Ramos (cell line): ENCODE measurements around the gene IL31.
"Not testable (repeated sequence)": the region's sequence is repeated elsewhere in the genome, so short reads cannot be mapped to it uniquely, and the experiment has no call there.

Experiments
- in situ Hi-C: fragments of 300-500 bp; cut with MboI; formaldehyde crosslinking; loops from one replicate; pipeline ENCODE4 v1.14.3; 2022; ENCODE audit warnings: low sequenced_read_pairs; ENCODE audit not compliant: unreplicated experiment

The IL31 gene

DNA sequence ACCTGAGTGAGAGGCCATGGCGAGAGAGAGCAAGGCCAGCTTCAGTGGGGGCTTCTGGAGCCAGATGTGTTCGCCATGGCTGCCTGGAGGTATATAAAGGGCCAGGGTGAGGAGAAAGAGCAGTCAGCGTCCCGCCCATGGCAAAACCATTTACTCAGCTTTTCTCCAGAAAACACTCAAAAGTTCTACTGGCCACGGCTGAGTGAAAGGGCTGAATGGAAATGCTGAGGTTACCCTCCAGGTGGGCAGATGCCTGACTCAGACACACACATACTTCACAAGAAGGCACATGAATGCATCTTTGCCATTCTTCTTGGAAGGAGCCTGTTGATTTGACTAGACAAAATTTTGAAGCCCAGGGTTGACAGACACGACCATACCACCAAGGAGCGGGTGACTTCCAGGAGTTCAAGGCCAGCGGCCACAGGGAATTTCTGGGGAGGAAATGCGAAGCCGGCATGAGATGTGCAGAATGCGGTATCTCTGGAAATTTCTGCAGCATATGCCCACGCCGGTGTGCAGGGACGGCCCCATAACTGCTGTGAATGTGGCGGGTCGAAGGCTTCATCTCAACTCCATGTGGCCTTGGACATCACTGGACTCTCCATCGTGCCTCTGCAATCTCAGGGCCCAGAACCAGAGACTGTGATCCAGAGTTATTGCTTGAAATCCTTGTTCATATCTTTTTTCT lies at the start of gene IL31:
Gene IL31 (minus strand): TSS at position 67 of the 691 bp plus-strand sequence. CDS start 49 bp downstream, at position 18.
- in situ Hi-C loops, result no loop called here

DNA sequence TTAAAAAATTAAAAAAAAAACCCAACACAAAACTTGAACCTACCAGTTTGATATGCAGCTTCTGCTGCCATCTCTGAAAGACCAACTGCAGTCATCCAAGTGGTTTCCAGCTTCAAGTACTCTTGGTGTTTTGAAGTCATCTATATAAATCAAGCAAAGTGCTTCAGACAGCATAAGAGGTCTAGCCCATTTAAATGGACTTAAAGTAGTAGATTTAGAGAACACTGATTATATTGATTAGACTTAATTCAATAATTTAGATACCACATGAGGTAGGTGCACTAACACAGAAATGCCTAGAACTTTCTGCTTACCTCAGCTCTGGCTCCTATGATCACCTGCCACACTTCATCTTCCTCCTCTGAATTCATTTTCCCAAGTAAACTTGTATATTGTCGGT lies 42.4 kb upstream of the IL31 start:
- in situ Hi-C loops, result no loop called here

DNA sequence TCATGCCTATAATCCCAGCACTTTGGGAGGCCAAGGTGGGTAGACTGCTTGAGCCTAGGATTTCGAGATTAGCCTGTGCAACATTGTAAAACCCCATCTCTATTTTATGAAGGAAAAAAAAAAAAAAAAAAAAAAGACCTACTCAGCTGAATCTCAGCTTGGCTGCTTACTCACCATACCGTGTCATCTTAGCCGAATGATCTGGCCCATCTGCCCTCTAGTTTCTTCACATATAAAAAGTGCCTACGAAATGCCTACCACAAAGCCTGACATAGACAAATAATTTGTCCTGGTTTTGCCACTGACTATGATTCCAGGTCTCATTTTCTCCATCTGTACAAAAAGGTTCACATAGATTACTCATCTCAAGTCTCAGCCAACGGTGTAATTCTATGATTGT lies 41.8 kb upstream of the IL31 start:
- in situ Hi-C loops, result no loop called here

DNA sequence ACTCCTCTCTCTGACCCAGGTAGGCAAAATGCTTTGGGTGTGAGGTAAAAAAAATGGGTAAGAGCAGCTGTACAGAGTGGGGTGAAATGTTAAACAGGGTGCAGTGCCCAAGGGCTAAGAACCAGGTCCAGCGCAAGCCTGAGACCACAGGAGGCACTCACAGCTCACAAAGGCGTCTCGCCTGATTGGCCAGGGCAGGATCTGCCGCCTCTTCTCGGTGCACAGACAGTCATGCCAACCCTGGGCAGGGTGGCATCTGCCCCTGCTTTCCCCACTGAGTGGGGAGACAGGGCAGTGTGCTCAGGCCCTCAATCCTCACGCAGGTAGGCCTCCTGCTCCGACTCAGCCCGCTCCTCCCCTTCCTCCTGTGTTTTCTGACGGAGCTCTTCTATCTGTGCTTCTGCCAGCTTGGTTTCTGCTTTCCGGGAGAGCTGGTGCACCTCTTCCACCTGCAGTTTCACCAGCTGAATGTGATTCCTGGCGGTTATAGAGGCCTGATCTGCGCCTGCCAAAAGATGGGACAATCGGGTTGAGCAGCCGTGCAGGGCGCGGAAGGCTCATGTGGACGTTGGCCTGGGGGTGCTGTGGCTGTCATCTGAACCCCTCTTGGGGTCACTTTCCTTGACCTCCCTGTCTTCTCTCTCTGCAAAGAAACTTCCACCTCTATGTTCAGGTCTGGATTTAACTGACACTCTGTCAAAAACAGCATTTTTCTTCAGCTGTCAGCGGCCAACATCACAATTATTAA lies 34.2 kb upstream of the IL31 start:
- in situ Hi-C loops, result no loop called here

DNA sequence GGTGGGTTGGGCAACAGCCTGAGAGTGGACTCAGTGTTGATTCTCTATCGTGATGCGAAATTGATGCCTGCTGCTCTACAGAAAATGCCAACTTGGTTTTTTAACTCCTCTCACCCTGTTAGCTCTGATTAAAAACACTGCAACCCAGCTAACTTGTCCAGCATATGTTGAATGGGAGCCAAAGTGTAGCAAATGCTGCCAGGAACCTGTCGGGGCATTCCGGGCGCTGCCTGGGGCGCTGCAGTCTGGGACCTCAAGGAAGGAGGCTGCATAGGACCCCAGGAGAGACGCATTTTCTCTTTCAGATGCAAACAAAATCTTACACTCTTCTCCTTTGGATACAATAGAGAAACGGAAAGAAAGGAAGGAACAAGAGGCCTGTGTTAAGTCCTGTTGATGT lies 33.4 kb upstream of the IL31 start:
- in situ Hi-C loops, result no loop called here

DNA sequence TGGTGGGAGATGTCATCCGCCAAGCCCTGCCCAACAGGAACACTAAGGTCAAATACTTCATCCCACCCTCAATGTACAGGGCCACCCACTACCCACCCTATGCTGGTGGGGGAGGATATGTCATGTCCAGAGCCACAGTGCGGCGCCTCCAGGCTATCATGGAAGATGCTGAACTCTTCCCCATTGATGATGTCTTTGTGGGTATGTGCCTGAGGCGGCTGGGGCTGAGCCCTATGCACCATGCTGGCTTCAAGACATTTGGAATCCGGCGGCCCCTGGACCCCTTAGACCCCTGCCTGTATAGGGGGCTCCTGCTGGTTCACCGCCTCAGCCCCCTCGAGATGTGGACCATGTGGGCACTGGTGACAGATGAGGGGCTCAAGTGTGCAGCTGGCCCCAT lies 33.0 kb upstream of the IL31 start:
- in situ Hi-C loops, result no loop called here

DNA sequence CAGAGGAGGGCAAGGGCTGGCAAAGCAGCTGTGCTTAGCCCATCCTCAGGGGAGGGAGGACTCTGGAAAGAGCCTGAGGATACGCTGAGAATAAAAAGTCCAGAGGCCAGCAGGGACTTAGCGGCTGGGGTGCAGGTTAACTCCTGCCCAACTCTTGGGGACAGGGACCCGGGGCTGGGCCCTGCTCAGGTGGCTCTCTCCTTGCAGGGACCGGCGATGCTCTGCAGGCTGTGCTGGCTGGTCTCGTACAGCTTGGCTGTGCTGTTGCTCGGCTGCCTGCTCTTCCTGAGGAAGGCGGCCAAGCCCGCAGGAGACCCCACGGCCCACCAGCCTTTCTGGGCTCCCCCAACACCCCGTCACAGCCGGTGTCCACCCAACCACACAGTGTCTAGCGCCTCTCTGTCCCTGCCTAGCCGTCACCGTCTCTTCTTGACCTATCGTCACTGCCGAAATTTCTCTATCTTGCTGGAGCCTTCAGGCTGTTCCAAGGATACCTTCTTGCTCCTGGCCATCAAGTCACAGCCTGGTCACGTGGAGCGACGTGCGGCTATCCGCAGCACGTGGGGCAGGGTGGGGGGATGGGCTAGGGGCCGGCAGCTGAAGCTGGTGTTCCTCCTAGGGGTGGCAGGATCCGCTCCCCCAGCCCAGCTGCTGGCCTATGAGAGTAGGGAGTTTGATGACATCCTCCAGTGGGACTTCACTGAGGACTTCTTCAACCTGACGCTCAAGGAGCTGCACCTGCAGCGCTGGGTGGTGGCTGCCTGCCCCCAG lies 32.3 kb upstream of the IL31 start:
- in situ Hi-C loops, result no loop called here

DNA sequence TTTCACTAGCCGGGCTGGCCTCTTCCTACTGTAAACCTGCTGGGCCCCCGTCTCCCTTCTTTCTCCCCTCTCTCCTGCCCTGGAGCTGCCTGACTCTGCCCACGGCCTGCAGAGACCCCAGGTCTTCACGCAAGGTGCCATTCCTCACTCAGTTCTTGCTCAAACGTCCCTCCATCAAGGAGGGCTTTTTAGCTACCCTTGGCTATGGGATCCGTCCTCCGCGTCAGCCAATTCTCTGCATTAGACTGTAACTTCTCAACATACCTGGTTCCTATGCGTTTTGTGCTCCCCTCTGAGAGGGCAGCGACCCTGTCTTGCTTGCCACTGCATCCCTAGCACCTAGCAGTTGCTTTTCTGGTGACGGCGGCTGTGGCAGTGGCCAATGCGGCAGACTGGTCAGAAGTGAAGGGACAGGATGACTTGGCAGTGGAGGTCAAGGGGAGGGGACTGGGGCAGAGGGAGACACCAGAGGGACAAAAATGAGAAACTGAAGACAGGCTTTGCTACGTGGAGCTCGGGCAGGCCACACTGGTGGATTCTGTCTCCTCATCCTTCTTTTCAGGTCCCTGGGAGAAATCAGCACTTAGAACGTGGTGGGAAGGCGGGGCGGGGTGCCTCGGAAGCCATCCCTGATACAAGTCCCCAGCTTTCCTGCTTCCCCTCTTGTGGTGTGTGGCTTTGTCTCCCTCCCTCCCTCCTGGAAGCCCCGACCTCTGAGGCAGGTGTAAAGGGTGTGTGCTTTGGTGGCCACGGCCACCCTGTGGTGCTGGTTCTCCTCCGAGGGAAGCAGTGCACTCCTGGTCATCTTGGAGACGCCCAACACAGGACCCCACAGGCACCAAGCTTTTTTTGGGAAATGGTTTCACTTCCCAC lies 31.3 kb upstream of the IL31 start:
- in situ Hi-C loops, result no loop called here

DNA sequence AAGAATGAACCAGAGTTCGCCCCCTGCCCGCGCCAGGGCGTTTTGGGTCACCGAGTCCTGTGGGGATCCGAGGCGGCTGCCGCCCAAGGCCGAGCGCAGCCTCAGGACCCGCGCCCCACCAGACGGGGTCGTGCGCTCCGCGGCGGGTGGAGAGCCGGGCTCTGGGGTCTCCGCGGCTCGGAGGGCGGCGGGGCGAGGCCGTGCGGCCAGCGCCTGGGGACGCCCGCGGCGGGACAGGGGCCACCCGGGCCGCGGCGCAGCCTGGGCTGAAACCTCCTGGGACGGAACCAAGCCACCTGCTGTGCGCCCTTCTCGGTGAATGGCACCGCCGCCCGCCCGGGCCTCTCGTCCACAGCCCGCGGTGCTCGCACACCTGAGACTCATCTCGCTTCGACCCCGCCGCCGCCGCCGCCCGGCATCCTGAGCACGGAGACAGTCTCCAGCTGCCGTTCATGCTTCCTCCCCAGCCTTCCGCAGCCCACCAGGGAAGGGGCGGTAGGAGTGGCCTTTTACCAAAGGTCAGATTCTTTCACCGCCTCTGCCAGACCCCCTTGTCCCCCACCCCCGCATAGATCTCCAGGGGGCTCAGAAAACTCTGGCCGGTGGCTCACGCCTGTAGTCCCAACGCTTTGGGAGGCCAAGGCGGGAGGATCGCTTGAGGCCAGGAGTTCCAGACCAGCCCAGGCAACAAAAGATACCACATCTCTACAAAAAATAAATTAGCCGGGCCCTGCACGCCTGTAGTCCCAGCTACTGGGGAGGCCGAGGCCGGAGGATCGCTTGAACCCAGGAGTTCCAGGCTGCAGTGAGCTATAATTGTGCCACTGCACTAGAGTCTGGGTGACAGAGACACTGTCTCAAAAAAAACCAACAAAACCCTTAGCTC lies 30.4 kb upstream of the IL31 start:
- in situ Hi-C loops, result no loop called here

DNA sequence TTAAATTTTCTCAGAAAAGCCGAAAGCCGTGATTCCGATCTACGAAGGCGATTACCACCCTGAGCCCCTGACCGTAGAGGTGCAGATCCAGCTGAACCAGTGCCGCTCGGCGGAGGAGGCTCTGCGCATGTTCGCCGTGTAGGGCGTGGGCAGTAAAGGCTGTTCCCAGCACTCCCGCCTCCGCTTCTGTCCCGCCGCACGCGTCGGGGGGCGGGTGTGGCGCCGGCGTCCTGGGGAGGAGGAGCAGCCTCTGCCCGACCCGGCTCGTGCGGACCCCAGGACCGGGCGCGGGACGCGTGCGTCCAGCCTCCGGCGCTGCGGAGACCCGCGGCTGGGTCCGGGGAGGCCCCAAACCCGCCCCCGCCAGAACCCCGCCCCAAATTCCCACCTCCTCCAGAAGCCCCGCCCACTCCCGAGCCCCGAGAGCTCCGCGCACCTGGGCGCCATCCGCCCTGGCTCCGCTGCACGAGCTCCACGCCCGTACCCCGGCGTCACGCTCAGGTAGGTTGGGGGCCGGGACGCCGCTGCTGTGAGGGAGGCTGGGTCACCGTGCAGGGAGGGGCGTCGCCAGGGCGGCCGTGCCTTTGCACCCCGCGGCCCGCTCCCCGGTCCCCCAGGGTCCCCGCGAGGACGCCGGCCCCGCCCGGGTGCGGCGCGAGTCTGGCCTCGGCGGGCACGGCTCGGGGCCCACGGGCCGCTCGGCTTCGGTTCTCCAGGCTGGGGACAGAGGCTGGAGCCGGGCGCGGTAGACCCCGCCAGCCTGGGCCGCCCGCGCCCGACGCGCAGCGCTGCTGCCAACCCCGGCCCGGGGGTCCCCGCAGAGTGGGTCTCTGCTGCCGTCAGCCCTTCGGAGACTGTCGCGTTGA lies 29.5 kb upstream of the IL31 start, which contains the start of gene B3GNT4:
Gene B3GNT4 (plus strand): TSS at position 409 of the 866 bp plus-strand sequence. CDS start 910 bp downstream, outside the sequence.
- in situ Hi-C loops, result no loop called here

DNA sequence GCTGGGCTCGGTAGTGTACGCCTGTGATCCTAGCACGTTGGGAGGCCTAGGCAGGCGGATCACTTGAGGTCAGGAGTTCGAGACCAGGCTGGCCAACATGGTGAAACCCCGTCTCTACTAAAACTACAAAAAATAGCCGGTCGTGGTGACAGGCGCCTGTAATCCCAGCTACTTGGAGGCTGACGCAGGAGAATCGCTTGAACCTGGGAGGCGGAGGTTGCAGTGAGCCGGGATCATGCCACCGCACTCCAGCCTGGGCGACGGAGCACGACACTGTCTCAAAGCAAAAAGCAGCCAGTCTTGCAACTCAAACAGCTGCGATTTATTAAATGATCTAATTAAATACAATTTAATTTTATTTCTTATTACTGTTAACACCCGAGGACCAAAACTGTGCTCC lies 28.8 kb upstream of the IL31 start:
- in situ Hi-C loops, result not testable (repeated sequence)

DNA sequence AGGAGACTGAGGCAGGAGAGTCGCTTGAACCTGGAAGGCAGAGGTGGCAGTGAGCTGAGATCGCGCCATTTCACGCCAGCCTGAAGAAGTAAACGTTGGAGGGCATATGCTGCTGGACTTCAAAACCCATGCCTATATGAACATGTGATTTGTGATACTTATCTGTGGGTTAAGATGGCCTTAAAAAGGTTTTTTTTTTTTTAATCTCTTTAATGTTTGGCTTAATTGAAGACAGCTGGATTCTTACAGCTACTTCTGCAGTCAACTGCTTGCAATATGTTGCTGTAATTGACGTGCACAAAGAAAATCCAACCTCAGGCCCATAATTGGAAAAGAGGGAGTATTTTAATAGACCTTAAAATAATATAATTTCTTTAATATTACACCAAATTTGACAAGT lies 28.0 kb upstream of the IL31 start:
- in situ Hi-C loops, result no loop called here

DNA sequence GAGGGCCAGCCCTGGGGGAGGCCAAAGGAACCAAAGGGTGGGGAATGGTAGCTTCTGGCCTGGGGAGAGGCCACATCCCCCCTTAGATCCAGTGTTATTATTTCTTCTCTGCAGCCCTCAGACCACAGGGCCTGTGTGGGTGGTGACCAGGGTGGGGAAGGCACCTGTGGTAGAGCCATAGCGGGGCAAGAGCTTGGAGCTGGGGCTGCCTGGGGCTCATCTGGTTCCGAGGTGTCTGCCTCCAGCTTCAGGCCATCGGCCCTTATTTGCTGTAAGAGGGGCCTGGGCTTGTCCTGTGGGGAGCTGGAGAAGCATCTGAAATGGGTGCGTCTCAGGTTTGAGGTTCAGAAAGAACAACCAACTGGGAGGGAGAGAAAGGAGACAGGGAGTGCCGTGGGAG lies 27.4 kb upstream of the IL31 start:
- in situ Hi-C loops, result no loop called here

DNA sequence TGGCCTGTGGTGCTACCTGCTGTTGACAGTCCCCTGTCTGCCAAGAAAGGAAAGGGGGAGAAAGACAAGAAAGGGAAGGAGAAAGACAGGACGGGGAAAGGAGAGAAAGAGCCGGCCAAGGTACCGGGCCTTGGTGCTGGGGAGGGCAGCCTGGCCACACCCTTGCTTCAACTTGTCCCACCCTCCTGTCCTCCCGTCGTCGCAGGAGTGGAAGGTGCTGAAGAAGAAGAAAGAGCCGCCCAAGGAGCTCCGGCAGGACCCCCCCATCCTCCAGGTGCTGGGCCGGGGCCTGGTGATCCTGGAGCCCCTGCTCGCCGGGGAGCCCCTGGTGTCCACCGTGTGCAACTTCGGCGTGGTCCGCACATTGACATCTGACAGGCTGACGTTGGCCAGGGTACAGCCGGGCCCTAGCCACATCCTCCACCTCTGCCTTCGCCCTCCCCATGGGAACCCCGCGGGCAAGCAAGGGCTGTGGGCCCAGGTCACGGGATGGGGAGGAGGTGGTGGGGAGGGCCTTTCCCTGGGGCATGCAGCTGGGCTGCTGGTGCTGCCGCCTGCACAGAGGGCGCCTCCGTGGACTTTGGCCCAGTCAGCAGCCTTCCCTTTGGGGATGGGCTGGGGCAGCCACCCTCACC lies 26.6 kb upstream of the IL31 start:
- in situ Hi-C loops, result no loop called here

DNA sequence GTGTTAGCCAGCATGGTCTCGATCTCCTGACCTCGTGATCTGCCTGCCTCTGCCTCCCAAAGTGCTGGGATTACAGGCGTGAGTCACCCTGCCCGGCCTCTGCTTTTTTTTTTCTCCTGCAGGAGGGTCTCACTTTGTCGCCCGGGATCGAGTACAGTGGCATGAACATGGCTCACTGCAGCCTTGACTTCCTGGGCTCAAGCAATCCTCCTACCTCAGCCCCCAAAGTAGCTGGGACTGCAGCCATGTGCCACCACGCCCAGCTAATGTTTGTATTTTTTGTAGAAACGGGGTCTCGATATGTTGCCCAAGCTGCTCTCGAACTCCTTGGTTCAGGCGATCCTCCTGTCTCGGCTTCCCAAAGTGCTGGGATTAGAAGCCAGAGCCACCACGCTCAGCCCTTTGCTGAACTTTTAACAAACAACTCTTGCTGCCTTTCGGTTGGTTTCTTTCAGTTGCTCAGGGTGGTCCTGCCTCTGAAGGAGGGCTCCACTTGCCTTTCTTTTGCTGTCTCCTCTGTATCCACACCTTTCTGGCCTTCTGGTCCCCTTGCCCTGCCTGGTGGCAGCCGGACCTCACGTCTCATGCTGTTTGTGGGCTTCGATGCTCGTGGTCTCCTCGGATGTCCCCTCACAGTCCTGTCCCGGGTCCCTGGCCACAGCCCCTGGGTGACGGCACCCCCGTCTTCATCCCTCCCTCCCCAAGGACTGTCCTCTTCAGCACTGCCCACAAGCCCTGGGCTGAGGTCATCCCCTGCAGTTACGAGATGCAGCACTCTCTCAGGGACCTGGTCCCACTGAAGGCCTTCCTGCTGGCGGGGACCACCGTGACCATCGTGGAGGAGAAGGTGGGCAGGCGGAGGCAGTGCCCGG lies 25.7 kb upstream of the IL31 start:
- in situ Hi-C loops, result no loop called here

DNA sequence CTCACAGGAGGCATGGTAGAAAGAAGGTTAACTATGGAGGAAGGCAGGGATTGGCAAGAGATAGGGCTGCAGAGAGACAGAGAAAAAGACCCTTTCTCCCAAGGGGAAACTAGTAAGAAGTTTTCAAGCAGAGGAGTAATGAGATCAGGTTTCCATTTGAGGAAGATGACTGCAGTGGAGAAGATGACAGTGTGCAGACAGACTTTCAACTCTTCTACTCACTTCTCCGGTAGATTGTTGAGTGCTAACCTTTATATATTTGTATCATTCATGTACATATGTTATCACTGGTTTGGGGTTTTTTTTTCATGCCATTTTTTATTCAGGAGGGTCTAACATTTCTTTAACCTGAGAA lies 23.6 kb upstream of the IL31 start:
- in situ Hi-C loops, result no loop called here

DNA sequence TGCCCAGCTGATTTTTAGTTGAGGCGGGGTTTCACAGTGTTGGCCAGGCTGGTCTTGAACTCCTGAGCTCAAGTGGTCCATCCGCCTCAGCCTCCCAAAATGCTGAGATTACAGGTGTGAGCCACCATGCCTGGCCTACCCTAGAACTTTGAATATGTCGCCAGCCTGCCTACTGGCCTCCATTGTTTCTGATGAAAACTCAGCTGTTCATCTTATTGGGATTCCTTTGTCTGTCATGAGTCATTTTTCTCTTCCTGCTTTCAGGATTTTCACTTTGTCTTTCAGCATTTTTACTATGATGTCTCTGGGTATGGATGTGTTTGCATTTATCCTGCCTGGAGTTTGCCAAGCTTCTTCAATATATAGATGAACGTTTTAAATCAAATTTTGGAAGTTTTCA lies 21.4 kb upstream of the IL31 start:
- in situ Hi-C loops, result no loop called here
